Ovary (tissue), 9 donors: ENCODE measurements around the gene PEX14. TPM values are rescaled to one million over a fixed set of nuclear protein-coding genes. Genes with fewer than 3 reads are reported as not detected.
A peak's percentile ranks its signal among the peaks of the same experiment; 100 is the strongest.

ENCODE experiments used
- DNase-seq, 5 donors: peaks; one replicate each; pipeline ENCODE4 v3.0.0-alpha.2; 2019 to 2020
- H3K27ac ChIP-seq, 2 donors: fragments of 200-600 bp; one replicate each; pipeline versions ENCODE4 v1.5.1 to v1.8.0; 2019 to 2022
- H3K27me3 ChIP-seq: fragments of 200-600 bp; one replicate; pipeline ENCODE4 v1.8.0; 2022
- H3K36me3 ChIP-seq: fragments of 200-600 bp; sonication (generic); one replicate; pipeline ENCODE4 v1.5.1; 2019
- H3K4me1 ChIP-seq: one replicate; pipeline ENCODE4 v1.8.1; 2013; ENCODE audit warnings: mild to moderate bottlenecking, moderate library complexity; ENCODE audit not compliant: insufficient read depth
- H3K4me3 ChIP-seq: fragments of 200-600 bp; sonication (generic); one replicate; pipeline ENCODE4 v1.5.1; 2017
- H3K9me3 ChIP-seq, 2 donors: fragments of 200-600 bp in 1 of 2; sonication (generic) in 1 of 2; one replicate each; pipeline versions ENCODE4 v1.5.1 to v1.8.1; 2013 to 2019; ENCODE audit warnings: mild to moderate bottlenecking in 1 of 2, moderate library complexity in 1 of 2
- EP300 ChIP-seq: sonication (generic); formaldehyde crosslinking; IDR thresholded peaks from one replicate; pipeline ENCODE4 v1.6.1; 2017; ENCODE audit warnings: antibody characterized with exemption
- POLR2A ChIP-seq: fragments of 450-650 bp; IDR thresholded peaks from one replicate; pipeline ENCODE4 v1.6.1; 2017; ENCODE audit warnings: antibody characterized with exemption, mild to moderate bottlenecking, moderate library complexity
- WGBS, 3 donors: extraction: QIAGEN DNeasy Blood & Tissue Kit in 1 of 3; methylation state at CpG; one replicate each; pipeline versions ENCODE4 v1.1.5 to v1.1.7; 2013 to 2017; 5-methylcytosine and 5-hydroxymethylcytosine counted together
- intact Hi-C, 4 donors: fragments of 100-400 bp; cut with DNase I; formaldehyde crosslinking; loops; one replicate each; pipeline versions ENCODE4 v1.11.0 to v1.15.1; 2022 to 2023
- polyA plus RNA-seq, 2 donors: library from polyadenylated mRNA; stranded (reverse); fragments of 200-250 nt in 1 of 2; fragments of 350-450 nt in 1 of 2; fragmentation: Illumina TruSeq in 1 of 2; extraction: RNeasy Lipid Tissue Mini Kit (QIAGEN cat#74804) in 1 of 2; gene quantifications; one replicate each; pipeline ENCODE4 v1.2.3, GENCODE V29; 2013 to 2014
- total RNA-seq, 7 donors: library from RNA; depleted of rRNA in 2 of 7; stranded (reverse); fragments of >200 nt in 2 of 7; fragmentation: NEBNext Ultra II Directional in 3 of 7; extraction: Animal tissue kit (Norgen Biotek cat#: 25700) in 3 of 7; gene quantifications; one replicate each; pipeline versions ENCODE4 v1.1.0 to v1.2.4, GENCODE V29; 2016 to 2023
- TF ChIP-seq, protein P1 (sequence below), 3 donors: fragments of 450-650 bp in 2 of 3; fragments of 200-600 bp in 1 of 3; IDR thresholded peaks; one replicate each; pipeline versions ENCODE4 v1.5.1 to v1.8.0; 2016 to 2022; ENCODE audit warnings: antibody characterized with exemption in 3 of 3, mild to moderate bottlenecking in 1 of 3
- donor health status: DM: no; HTN: no; CAD: no; lungs with moderate emphysema.
- donor health status: DM: no; HTN: no; CAD: no.
- donor health status: Bipolar disorder and iron deficiency.
- donor health status: DM: yes; HTN: yes; CAD: no.
- donor health status: DM: no; HTN: no; CAD: no.
- donor health status: DM: yes; HTN: yes; CAD: no.

The PEX14 gene
- total and polyA plus RNA-seq, 9 donors = 3.3 to 22.9 (median 16.7) TPM

DNA sequence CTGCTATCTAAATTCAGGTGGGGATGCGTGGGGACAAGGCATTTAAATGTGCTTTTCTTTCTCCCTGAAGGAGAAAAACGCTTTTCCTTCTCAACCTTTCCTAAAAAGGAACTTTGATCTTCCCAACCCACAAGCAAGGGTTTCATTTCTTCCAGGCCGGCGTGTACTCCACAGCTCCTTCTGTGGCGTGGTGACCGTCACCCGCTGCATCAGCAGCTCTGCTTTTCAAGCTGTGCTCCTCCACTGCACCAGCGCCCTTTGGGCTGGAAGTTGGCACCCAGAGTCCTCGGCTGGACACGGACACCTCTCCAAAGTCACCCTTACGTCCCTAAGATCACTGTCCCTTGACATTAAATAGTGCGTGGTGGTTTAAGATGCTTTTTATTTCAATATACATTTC lies 54.3 kb downstream of the PEX14 start:
- DNase-seq = no peak
- Histone ChIP-seq H3K27ac (no peak overlapping the region), H3K27me3 (no peaks in the 10 kb centered on the region), H3K9me3 (no peaks in the 10 kb centered on the region), H3K36me3 (no peaks in the 10 kb centered on the region), H3K4me3 (no peak overlapping the region), H3K4me1 (peaks cover 6% of the 10 kb centered on the region)
- intact Hi-C loops = loop anchor here in 1 of 4 donors (2.0 kb wide), 1 partner anchor 338 kb away; no protein-coding TSS in a partner anchor
- WGBS, 3 donors = 95 to 96% (median 95%) methylated on average over 12 of the region's 12 CpGs
- TF ChIP-seq EP300 = no peak
- TF ChIP-seq, protein P1, sequence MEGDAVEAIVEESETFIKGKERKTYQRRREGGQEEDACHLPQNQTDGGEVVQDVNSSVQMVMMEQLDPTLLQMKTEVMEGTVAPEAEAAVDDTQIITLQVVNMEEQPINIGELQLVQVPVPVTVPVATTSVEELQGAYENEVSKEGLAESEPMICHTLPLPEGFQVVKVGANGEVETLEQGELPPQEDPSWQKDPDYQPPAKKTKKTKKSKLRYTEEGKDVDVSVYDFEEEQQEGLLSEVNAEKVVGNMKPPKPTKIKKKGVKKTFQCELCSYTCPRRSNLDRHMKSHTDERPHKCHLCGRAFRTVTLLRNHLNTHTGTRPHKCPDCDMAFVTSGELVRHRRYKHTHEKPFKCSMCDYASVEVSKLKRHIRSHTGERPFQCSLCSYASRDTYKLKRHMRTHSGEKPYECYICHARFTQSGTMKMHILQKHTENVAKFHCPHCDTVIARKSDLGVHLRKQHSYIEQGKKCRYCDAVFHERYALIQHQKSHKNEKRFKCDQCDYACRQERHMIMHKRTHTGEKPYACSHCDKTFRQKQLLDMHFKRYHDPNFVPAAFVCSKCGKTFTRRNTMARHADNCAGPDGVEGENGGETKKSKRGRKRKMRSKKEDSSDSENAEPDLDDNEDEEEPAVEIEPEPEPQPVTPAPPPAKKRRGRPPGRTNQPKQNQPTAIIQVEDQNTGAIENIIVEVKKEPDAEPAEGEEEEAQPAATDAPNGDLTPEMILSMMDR (IDR thresholded peaks at IDR 0.05) = no peak
- TF ChIP-seq POLR2A = no peak

DNA sequence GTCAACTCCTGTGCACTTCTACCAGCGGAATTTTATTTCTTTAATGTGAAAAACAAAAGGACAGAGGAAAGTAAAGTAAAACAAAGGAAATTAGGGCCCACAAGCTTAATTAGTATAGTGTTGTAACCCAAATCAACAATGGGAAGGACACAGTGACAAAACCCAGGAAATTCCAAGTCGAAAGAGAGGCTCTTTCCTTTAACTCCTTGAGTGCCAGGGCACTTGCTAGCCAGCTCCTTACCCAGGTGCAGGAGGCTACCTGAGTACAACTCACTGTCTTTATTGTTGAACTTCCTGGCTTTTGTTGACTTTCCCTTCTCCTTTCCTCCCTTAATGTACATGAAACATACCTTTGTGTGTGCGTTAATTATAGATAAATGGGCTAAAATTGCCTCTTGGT lies 55.0 kb downstream of the PEX14 start:
- Histone ChIP-seq H3K27ac (no peak overlapping the region), H3K27me3 (no peaks in the 10 kb centered on the region), H3K36me3 (no peaks in the 10 kb centered on the region), H3K9me3 (no peaks in the 10 kb centered on the region), H3K4me3 (no peak overlapping the region), H3K4me1 (peaks cover 6% of the 10 kb centered on the region)
- no peak for DNase-seq
- WGBS, 3 donors = 37 to 49% (median 41%) methylated on average over 3 of the region's 3 CpGs
- intact Hi-C loops = loop anchor here in 2 of 4 donors (2.0 to 10.0 kb wide), 3 partner anchors 155 to 338 kb away; no protein-coding TSS in a partner anchor
- TF ChIP-seq POLR2A = no peak
- no peak for TF ChIP-seq EP300
- TF ChIP-seq, protein P1 (IDR thresholded peaks at IDR 0.05) = no peak

DNA sequence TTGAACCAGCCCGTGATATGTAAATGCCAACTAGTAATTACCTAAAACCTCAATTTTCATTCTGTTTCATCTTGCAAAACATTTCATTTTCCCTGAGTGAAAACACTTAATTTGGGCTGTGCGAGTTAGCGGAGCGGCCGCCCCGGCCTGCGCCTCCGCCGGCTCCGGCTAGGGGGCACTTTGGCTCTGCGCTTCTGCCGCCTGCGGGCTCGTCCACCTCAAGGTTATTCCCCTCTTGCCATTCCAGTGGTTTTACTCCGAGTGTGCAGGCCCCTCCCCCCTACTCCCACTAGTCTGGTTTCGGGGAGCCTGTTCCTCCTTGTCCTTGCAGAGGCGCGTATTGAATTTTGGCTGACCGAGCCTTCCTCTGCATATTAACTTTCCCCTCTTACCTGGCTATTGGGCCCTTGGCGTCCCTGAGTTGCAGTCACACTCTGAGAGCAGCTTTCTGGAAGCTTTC lies 55.6 kb downstream of the PEX14 start:
- H3K4me3 ChIP-seq = no peak overlapping the region
- WGBS, 3 donors = 8 to 27% (median 9%) methylated on average over 20 of the region's 20 CpGs
- intact Hi-C loops = loop anchor here in 1 of 4 donors (5.0 to 10.0 kb wide), 2 partner anchors 154 to 337 kb away; no protein-coding TSS in a partner anchor

DNA sequence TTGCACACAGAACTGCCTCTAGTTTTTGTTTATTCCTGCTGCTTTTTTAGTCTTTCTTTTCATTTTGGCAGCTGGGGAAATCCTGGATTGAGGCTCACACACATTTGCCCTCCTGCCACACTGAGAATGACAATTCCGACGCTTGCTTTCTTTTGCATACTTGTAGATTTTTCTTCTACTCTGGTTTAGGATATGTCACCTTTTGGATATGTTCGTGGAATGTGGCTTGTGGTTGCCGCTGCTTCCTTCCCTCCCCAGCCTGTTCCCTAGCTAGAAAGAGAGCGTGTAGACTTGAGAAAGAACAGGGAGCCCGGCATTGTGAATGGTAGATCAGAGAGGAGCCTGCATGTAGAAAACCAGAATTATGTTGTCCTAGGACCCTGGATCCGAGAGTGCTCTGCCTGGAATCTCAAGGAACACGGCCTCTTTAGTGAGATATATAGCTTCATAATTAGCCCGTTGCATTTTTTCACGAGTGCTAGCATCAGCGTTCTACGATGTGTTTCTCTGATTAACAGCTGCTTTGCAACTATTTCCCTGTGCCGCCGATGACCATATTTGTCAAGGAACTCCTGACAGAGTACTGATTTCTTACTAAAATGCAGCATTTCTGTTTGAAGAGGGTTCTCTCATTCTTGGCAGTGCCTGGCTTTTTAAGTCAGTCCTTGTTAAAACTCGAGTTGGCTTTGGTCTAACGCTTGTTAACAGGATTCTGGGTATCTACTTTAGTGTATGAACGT lies 56.2 kb downstream of the PEX14 start:
- Histone ChIP-seq H3K36me3 (no peaks in the 10 kb centered on the region), H3K9me3 (no peaks in the 10 kb centered on the region), H3K27ac (no peak overlapping the region), H3K4me1 (peaks cover 6% of the 10 kb centered on the region), H3K4me3 (no peak overlapping the region), H3K27me3 (no peaks in the 10 kb centered on the region)
- DNase-seq = no peak
- intact Hi-C loops = loop anchor here in 1 of 4 donors (5.0 to 10.0 kb wide), 2 partner anchors 154 to 336 kb away; no protein-coding TSS in a partner anchor
- WGBS, 3 donors = 32 to 63% (median 36%) methylated on average over 17 of the region's 17 CpGs
- no peak for TF ChIP-seq EP300
- TF ChIP-seq, protein P1 (IDR thresholded peaks at IDR 0.05) = no peak
- no peak for TF ChIP-seq POLR2A

More for the DNA sequence above, 55.6 kb downstream of the PEX14 start:
- TF ChIP-seq, protein P1 (IDR thresholded peaks at IDR 0.05) = peak; percentile 49 to 80 (median 53)
- TF ChIP-seq POLR2A = no peak
- no peak for TF ChIP-seq EP300
- Histone ChIP-seq H3K4me1 (peaks cover 6% of the 10 kb centered on the region), H3K27ac (no peak overlapping the region), H3K9me3 (no peaks in the 10 kb centered on the region), H3K36me3 (no peaks in the 10 kb centered on the region), H3K27me3 (no peaks in the 10 kb centered on the region)
- peak; percentile 56 to 83 (median 76) for DNase-seq
